HG02943 (cell line): ENCODE measurements around the gene ARL6IP5.

Experiments used
- ATAC-seq: cut with Tn5 transposase; IDR thresholded peaks from one replicate; pipeline ENCODE4 v1.9.1; 2021; ENCODE audit warnings: mild to moderate bottlenecking, low read depth, moderate library complexity; ENCODE audit not compliant: unreplicated experiment

Gene ARL6IP5

DNA sequence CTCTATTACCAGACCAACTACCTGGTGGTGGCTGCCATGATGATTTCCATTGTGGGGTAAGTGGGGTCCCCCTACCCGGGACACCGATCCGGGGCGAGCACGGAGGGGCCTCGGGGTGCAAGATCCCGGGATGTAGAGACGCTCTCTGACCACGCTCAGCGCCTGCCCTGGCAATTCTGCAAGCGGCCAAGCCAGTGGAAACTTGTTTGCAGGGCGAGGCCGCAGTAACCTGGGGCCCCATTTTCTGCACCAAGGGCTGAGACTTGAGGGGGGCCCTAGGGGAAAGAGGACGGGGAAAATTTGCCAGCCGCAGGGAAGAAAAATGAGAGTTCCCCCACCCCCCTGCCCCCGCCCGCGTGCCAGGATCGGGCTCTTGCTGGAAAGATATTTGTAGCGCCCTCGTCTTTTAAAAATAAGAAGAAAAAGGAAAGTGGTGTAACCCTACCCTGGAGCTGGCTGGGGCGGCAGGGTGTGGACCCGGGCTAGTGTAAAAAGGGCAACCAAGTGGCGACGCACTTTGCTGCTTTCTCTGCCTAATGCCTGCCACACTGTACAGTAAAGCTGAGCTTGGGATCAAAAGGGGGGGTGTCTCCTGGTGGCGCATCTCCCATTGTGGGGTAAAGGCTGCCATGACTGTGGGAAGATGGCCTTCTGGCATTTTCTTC lies 563 bp downstream of the ARL6IP5 start:
- ATAC-seq = no peak

DNA sequence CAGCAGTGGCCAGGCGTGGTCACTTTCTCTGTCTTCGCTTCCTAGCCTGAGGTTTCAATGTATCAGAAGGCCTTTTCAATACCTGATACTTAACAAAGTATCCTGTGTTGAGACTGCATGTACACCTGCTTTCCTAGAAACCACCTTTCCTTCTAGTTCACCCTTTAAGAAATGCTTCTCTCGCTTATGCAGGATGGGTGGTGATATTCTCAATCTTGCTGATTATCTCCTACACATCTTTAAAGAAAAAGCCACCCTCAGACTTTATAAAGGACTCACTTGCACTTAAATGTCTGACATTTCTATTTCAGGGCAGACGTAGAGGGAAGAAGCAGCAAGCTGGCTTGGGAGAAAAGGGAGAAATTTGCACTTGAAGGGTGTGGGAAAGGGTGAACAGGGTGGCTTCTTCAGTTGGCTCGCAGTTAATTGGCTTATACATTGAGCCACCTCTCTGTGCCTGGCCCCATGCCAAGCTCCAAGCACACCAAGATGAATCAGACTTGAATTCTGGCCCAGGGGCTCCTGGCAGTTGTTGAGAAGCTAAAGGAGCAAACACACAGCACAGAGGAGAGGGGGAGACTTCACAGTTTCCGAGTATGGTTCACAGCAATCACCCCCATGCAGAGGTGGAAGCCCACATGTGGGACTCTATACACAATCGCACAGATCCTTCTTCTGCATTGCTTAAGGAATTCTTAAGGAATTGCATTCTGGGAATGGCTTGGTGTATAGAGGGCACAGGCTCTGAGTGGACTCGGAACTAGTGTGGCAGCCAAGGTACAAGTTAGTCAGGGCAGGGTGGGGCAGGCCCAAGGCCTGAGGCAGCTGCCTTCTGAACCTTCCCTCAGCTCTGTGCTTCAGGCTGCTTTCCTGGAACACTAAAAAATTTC lies 1.3 kb downstream of the ARL6IP5 start:
- ATAC-seq = no peak

DNA sequence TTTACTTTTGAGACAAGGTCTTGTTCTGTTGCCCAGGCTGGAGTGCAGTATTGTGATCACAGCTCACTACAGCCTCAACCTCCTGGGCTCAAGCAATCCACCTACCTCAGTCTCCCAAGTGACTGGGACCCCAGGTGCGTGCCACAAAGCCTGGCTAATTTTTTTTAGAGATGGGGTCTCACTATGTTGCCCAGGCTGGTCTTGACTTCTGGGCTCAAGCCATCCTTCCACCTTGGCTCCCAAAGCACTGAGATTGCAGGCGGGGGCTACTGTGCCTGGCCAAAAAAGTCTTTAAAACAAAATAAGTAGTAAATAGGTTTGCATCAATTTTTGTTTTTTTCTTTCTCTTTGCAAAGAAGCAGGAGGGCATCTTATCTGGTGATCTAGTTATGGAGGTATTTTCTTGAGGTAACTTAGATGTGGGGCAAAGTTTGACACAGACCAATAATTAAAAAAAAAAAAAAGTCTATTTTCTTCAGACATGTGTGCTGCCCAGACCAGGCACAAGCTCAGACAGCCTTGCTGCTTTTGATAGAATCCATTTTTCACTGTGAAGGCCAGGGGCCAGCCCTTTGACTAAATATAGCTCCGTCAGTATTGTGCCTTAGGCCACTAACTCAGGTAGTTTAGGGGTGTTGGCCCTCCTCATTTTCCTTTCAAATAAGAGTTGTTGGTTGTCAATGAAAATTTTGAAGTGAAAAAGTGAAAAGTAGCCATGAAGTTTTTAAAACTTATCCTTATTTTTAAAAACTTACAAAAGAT lies 2.5 kb downstream of the ARL6IP5 start:
- ATAC-seq = no peak

DNA sequence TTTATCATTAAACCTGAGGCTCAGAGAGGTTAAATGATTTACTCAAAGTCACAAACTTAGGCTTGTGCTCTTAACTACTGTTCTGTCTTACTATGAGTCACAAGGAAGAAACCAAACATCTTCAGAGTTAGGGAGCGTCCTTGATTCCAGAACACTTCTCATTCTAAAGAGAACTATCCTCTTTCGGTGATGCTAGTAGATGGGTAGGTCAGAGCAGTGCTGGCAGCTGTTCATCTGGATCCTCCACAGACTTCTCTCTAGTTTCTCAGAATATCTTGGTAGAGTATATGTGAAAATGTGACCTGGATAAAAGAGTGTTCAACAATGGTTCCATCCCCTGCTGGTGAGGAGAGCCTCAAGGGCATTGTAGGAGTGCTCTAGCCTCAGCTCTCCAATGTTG lies 3.3 kb downstream of the ARL6IP5 start:
- peak; percentile 20 for ATAC-seq

DNA sequence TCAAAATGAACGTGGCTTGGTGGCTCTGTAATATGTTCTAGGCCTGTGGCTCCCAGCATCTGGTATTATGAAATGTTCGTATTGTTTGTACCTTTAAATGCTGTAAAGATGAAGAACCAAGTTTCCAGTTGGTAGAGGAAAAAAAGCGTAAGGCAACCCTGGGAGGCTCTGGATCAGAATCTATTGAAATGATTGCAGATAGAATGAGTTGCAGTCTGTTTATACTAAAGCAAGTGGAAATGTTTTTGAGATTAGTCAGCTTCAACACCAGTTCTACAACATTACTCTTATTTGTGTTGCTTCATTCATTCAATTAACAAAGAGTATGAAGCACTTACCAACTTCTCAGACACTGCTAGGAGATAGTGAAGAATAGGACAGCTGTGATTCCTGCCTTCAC lies 5.3 kb downstream of the ARL6IP5 start:
- no peak for ATAC-seq

DNA sequence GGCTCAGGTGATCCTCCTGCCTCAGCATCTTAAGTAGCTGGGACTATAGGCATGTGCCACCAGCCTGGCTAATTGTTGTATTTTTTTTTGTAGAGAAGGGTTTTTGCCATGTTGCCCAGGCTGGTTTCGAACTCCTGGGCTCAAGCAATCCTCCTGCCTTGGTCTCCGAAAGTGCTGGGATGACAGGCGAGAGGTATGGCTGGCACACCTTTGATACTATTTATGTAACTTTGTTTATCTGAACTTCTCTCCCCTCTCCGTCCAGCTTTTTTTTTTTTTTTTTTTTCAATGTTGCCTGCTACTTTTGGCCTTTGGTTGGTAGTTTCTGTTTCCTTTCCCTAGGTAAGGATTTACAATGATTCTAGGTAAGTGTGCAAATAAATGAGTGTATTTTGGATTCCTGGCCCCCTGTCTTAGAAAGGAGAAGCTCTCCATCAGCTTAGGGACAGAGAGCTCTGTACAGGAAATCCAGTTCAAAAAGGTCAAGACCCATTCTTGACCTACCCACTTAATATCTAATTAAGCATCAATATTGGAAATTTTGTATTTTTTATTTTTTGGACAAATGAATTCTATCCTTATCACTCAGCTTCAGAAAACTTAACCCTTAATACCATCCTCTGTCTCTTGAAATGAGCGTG lies 6.8 kb downstream of the ARL6IP5 start:
- ATAC-seq = peak; percentile 2

DNA sequence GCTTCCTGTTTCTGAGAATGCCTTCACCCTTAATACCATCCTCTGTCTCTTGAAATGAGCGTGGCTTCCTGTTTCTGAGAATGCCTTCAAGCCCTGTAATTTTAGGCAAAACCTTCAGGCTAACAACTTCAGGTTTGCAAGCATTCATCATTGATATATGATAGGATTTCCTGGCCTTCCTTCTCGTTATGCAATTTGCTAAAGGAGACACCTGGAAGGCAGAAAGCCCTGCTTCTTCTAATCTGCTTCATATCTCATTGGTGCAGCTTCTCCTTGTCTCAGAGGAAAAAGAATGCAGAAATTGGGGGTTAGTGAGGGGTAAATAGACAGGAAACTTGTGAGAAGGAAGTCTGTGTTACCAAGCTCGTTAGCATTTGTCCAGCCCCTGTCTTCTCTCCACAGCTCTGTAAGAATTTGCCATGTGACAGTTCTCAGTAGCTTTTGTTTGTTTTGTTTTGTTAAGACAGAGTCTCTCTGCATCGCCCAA lies 7.3 kb downstream of the ARL6IP5 start:
- ATAC-seq = peak; percentile 67

DNA sequence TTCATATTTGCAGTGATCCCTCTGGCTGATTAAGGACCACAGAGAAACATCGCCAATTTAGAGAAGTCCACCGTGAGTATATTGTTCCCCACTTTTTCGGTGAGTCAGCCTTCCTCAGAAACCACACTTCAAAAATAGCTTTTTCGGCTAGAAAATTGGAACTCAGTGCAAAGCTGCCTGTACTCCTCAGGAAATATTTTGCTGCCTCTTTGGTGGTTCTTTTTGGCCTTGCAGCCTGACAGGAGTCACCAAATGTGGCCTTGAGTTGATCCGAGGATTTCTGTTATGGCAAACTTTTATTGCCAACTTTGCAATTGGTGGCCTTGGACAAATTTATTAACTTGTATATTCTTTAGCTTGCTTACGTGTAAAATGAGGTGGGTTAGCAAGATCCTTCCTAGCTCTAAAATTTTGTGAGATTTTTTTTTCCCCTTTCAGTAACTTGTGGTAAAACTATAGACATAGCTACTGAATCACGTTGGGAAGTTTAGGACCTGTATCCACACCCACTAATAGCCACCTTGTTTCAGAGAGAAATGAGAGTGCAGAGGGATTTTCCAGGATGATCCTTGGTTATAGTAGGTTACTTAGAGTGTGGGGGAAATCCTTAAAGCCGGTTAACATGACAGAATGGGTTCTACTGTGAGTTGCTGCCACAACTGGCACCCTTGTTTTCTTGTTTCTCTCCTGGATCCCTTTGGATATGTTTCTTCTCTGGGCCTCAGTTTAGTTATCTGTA lies 9.9 kb downstream of the ARL6IP5 start:
- no peak for ATAC-seq

DNA sequence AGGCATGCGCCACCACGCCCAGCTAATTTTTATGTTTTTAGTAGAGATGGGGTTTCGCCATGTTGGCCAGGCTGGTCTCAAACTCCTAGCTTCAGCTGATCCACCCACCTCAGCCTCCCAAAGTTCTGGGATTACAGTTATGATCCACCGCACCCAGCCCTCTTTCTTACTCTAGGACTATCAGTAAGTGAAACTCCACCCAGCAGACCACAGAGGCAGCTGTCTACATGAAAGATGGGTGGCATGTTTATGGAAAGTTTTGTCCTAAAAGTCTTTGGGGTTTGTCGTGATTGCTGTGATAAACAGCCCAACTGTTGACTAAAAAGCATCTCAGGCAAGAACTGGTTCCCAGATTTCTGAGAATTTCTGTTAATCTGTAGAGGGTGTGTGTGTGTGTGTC lies 10.9 kb downstream of the ARL6IP5 start:
- ATAC-seq = no peak

DNA sequence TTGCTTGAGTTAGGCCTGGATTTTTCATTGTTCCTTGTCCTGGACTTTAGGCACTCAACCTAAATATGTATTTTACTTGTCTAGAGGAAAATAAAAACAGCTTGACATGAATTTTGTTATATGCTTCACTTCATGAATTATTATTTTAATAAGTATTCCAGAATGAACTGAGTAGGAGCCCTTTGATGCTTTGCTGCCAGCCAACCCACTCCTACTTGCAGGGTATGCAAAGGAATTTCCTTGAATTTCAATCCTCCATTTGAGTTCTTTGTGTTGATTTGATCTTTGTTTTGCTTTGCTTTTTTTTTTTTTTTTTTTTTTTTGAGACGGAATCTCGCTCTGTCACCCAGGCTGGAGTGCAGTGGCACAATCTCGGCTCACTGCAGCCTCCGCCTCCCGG lies 11.6 kb downstream of the ARL6IP5 start:
- no peak for ATAC-seq

DNA sequence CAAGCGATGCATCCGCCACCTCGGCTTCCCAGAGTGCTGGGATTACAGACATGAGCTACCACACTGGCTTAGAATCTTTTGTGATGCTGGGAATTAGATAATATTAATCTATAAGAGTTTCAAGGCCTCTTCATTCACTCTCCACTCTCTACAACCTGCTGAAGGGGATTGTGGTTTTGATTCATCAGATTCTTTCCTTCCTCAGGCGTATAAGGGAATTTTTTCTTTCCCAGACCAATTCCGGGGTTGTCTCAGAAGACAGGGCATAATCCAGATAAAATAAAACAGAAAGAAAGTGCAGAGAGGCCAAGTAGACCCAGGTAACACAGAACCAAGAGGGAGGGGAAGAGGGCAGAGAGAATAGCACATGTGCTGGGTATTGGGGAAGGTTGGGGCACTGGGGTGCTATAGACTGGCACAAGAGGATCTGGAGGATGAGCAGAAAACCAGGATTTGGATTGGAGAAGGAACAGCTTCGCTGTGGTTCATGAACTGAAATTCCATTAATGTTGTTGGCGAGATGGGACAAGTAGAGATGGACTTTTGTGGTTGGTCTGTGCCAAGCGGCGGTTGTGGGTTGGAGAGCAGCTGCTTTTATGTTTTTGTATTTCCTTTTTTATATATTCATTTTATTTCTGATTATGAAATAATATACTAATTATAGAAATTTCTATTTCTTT lies 12.8 kb downstream of the ARL6IP5 start:
- no peak for ATAC-seq

DNA sequence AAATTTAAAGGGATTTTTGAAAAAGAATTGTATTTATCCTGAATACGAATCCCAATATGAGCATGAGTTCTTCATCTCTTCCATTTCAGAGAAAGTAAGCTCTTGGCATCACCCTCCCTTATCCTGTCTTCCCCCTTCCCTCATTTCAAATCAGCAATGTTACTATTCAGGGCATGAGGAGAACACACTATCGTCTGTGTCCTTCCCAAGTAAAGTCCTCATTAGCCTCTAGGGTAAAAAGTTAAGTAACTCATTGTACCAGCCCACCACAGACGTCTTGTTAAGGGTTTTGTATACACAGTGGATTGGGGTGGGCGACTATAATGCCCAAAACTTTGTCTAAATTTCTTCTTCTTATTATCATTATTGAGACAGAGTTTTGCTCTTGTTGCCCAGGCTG lies 14.8 kb downstream of the ARL6IP5 start:
- ATAC-seq = no peak

DNA sequence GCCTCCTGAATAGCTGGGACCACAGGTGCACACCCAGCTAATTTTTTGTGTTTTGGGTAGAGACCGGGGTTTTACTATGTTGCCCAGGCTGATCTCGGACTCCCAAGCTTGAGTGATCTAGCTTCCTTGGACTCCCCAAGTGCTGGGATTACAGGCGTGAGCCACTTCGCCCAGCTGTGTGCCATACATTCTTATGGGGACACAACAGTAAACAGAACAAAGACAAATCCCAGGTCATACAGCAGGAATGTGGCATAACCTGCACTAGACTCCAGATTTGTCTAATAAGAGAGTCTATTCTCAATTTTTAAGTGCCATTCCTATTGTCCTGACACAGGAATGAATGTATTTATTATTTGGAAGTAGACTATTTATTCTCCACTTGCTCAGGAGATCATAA lies 17.6 kb downstream of the ARL6IP5 start:
- ATAC-seq = no peak

DNA sequence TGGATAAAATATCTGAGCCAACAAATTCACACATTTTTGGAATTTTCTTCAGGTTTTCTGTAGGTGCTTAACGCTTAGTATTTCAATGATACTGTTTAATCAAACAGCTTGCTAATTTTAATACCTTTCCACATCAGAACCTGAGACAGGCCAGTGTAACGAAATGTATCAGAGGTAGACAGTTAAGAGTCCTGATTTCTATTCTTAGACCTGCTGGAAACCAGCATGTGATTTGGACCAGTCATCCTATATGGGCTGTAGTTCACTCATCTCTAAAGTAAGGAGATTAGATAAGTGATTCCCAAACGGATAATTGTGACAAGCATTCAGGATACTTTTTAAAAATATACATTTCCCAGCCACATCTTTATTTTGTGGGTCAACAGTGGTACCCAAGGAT lies 18.4 kb downstream of the ARL6IP5 start:
- no peak for ATAC-seq

DNA sequence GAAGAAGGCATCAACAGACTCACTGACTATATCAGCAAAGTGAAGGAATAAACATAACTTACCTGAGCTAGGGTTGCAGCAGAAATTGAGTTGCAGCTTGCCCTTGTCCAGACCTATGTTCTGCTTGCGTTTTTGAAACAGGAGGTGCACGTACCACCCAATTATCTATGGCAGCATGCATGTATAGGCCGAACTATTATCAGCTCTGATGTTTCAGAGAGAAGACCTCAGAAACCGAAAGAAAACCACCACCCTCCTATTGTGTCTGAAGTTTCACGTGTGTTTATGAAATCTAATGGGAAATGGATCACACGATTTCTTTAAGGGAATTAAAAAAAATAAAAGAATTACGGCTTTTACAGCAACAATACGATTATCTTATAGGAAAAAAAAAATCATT lies 19.8 kb downstream of the ARL6IP5 start:
- ATAC-seq = no peak

DNA sequence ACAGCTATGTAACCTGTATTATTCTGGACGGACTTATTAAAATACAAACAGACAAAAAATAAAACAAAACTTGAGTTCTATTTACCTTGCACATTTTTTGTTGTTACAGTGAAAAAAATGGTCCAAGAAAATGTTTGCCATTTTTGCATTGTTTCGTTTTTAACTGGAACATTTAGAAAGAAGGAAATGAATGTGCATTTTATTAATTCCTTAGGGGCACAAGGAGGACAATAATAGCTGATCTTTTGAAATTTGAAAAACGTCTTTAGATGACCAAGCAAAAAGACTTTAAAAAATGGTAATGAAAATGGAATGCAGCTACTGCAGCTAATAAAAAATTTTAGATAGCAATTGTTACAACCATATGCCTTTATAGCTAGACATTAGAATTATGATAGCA lies 20.6 kb downstream of the ARL6IP5 start:
- ATAC-seq = no peak

DNA sequence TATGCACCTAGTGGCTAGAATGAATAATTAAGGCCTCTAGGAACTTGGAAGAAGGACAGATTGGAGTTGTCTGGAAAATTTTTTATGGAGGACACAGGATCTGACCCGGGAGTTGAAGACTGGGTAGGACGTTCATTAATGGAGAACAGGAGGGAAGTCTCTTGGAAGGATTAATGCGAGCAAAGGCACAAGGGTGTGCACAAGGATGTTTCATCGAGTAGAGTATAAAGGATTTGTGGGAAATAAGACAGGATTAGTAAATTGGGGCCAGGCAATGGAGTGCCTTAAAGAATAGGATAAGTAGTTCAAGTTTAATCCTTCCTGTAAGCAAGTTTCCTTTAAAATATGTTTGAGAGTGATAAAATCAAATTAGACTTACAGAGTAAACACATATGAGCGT lies 23.1 kb downstream of the ARL6IP5 start:
- no peak for ATAC-seq

DNA sequence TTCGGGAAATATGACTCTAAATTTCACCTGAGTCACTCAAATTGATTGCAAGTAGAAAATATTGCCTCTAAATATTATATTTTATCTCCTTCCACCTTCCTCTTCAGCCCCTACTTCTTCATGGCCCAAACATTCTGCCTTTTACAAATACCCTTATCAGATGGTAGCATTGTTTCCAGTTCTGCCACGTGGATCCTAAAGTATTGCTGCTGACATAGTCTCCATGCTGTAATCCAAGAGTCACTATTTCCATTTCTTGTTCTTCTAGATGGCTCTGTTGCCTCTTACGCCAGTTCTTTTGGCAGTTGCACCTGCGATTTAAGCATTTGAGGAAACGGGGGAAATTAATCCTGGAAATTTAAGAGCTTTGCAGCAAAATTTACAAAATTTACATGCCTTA lies 24.1 kb downstream of the ARL6IP5 start:
- no peak for ATAC-seq

DNA sequence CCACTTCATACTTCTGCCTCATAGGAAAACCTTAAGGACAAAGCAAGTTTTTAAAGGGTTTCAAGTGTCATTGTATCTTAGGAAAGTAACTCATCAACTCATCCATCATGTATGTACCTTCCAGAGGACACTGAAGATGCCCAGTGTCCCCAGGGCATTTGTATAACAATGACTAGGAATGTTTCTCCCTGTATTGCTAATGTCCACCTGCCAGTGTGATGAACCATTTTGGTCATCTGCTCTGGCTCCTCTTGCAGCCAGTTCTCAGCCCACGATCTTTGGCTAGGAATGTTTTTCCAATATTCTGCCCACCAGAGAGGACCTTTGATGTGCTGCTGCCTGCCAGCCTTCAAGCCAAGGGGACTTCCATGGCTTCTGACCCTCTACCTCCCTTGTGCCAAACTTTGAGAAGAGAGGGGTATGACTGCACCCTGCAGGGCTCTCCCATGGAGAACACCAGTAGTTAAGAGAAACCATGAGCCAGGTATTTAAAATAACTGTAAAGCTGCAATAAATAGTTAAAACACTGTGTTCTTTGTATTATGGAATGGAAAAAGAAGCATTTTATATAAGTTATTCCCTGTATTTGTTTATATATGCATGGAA lies 26.3 kb downstream of the ARL6IP5 start:
- no peak for ATAC-seq
